Keratinocyte (primary cell): ENCODE data around the gene SCNN1A.

Experiments used
- CTCF ChIP-seq, 3 experiments: IDR thresholded peaks in 1 of 3; conservative IDR thresholded peaks in 1 of 3; optimal IDR thresholded peaks in 1 of 3; 2 replicates in 2 of 3; 3 replicates in 1 of 3; pipeline versions ENCODE3 to v1.5.1; 2011; ENCODE audit warnings: low read length in 3 of 3, mild to moderate bottlenecking in 3 of 3, moderate library complexity in 2 of 3, control low read depth in 1 of 3, inconsistent platforms in 1 of 3; ENCODE audit not compliant: insufficient read depth in 2 of 3; ENCODE audit errors: extremely low read depth in 1 of 3
- EZH2 ChIP-seq: IDR thresholded peaks from one replicate; pipeline ENCODE4 v1.6.1; 2012; ENCODE audit warnings: inconsistent platforms, mild to moderate bottlenecking, low read length, moderate library complexity

DNA sequence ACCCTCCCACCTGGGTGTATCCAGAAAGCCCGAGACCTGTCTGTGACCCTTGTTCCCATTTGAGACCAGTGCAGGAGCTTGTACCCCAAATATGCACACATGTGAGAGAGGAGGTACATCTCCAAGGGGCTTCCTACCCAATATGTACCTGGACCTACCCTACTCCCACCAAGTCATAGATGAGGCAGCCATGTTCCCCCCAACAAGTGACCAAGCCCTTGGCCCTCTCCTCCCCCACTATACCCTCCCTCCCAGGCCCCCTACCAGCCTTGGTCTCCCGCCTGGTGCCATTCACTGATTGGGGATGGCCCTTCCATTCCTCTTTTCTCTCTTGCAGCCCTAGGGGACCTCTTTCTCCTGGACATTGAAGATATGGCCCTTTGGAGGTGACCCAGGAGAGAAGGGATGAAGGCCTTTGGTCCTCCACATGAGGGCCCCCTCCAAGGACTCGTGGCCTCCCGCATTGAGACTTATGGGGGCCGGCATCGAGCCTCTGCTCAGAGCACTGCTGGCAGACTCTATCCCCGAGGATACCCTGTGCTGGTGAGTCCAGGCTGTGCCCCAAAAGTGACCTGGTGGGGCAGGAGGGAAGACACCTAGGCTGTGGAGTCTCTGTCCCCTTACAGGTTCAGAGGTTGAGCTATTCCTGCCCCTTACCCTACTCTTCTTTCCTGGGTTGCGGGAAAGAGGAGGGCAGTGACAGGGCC, 63.4 kb downstream of the SCNN1A start:
- TF ChIP-seq CTCF (optimal IDR thresholded peaks at IDR 0.05 in 1 of 3, IDR thresholded peaks at IDR 0.05 in 1 of 3, conservative IDR thresholded peaks at IDR 0.05 in 1 of 3; ENCODE audit: extremely low read depth in 1 of 3, insufficient read depth in 2 of 3, low read length in 3 of 3): no peak
- no peak for TF ChIP-seq EZH2
